Esophagus mucosa (tissue), 1 donor: ENCODE data around the gene AGPAT2. TPM values are rescaled to one million over a fixed set of nuclear protein-coding genes. Genes with fewer than 3 reads are reported as not detected.
"Not testable (repeated sequence)": the region's sequence is repeated elsewhere in the genome, so short reads cannot be mapped to it uniquely, and the experiment has no call there.

Experiments used
- ATAC-seq: fragments of 200-7000 bp; cut with Tn5 transposase; one replicate; pipeline ENCODE4 v1.9.1; 2020
- total RNA-seq: library from RNA; stranded (reverse); gene quantifications from one replicate; pipeline ENCODE4 v1.2.4, GENCODE V29; 2023
- donor health status: DM: yes; HTN: yes; CAD: no.

Gene AGPAT2
- total RNA-seq, 1 donor from 2014 or later: 91.7 TPM

- ATAC-seq: no peak
These were observed 33.1 kb upstream of the AGPAT2 start for GRCh38 chr9:136720251-136720897.

- peak; percentile 3 for ATAC-seq
These were observed 32.1 kb upstream of the AGPAT2 start for GRCh38 chr9:136719195-136719880.

- no peak for ATAC-seq
These were observed 31.3 kb upstream of the AGPAT2 start for GRCh38 chr9:136718345-136719194.

GRCh38 chr9:136717399-136717798, 30.1 kb upstream of the AGPAT2 start:
- no peak for ATAC-seq

GRCh38 chr9:136714893-136715274, 27.6 kb upstream of the AGPAT2 start:
- no peak for ATAC-seq

GRCh38 chr9:136714096-136714892, 27.0 kb upstream of the AGPAT2 start:
- peak; percentile 21 for ATAC-seq

GRCh38 chr9:136713550-136713949, 26.3 kb upstream of the AGPAT2 start:
- no peak for ATAC-seq

DNA sequence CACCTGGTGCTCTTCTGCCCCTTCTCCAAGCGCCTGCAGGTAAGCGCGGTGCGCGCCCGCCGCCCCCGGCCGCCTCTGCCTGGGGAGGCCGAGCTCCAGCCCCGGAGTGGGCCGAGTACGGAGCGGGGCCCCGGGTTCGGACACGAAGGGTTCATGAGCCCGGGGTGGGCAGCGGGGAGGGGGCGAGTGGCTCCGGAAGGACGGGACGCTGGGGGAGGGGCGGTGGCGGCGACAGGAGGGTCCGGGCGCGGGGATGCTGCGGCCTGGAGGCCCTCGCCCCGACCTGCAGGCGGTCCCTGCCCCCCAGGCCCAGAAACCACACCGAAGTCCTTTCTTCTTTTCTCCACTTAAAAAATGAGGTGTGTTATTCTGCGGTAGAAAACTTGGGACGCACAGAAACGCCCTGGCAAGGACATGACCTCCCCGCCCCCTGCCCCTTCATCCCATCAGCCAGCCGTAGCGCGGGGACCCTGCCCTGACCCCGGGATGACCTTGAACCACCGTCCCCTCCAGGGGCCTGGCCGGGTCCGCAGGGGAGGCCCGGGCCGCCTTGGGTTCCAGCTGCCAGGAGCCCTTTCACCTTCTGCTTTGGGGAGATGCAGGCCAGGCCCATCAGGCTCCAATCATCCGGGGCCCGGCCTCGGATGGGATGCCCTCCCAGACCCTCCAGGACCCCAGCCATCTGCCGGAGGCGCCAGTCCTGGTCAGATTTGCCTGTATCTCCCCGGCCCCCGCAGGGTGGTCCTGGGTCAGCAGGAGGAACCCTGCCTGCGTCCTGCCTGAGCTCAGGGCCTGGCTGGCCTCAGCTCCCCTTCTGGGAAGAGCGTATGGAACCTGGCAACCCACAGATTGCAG, 25.7 kb upstream of the AGPAT2 start:
- no peak for ATAC-seq

- ATAC-seq: peak; percentile 13
These were observed 24.8 kb upstream of the AGPAT2 start, which contains the start of gene DIPK1B for GRCh38 chr9:136711751-136712689. DIPK1B (plus strand) TSS chr9:136712572; CDS start chr9:136712666, 94 bp downstream.

DNA sequence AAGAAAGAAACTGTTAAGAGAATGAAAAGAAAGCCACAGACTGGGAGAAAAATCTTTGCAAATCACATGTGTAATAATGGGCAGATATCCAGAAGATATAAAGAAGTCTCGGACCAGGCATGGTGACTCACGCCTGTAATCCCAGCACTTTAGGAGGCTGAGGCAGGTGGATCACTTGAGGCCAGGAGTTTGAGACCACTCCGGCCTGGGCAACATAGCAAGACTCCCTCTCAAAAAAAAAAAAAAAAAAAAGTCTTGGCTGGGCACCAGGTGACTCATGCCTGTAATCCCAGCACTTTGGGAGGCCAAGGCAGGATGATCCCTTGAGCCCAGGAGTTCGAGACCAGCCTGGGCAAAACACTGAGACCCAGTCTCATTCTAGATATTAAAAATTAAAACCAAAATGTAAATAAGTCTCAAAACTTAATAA, 24.0 kb upstream of the AGPAT2 start:
- ATAC-seq: not testable (repeated sequence)

DNA sequence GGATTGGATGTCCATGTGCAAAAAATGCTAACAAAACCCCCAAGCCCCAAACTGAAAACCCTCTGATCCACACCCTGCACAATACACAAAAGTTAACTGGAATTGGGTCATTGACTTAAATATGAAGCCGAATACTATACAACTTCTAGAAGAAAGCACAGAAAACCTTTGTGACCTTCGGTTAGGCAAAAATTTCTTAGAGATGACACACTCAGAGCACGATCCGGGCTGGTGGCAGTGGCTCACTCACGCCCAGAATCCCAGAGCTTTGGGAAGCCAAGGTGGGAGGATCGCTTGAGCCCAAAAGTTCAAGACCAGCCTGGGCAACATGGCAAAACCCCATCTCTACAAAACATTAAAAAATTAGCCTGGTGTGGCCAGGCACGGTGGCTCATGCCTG, 23.3 kb upstream of the AGPAT2 start:
- no peak for ATAC-seq

- ATAC-seq: no peak
These were observed 22.3 kb upstream of the AGPAT2 start for GRCh38 chr9:136709454-136710109.

GRCh38 chr9:136707849-136708517, 20.7 kb upstream of the AGPAT2 start:
- ATAC-seq: no peak

DNA sequence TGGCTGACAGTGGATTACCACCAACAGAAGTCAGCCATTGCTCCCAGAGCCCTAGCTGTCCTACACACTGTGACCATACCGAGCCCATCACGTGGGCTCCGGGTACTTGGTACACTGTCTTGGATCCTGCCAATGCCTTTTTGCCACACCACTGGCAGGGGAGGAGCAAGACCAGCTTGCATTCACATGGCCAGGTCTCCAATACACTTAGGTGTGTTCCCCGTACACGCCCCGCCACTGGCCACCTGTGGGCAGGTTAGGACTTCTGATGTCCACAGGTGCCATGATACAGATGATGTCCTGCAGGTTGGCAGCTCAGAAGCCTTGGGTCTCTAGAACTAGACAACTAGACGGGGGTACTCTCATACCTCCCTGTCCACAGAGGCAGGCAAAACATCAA, 19.8 kb upstream of the AGPAT2 start:
- ATAC-seq: no peak

GRCh38 chr9:136705564-136705963, 18.3 kb upstream of the AGPAT2 start:
- ATAC-seq: no peak

DNA sequence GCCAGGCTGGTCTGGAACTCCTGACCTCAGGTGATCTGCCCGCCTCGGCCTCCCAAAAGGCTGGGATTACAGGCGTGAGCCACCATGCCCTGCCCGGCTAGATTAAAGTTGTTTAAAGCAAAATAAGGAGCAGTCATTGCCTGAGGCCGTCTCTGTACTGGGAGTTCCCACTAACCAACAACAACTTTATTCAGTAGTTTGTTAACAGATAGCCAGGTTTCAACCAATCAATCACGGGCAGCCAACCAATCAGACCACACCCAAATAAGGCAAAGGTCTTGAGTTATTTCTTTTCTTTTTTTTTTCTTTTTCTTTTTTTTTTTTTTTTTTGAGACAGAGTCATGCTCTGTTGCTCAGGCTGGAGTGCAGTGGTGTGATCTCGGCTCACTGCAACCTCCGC, 17.5 kb upstream of the AGPAT2 start:
- not testable (repeated sequence) for ATAC-seq

DNA sequence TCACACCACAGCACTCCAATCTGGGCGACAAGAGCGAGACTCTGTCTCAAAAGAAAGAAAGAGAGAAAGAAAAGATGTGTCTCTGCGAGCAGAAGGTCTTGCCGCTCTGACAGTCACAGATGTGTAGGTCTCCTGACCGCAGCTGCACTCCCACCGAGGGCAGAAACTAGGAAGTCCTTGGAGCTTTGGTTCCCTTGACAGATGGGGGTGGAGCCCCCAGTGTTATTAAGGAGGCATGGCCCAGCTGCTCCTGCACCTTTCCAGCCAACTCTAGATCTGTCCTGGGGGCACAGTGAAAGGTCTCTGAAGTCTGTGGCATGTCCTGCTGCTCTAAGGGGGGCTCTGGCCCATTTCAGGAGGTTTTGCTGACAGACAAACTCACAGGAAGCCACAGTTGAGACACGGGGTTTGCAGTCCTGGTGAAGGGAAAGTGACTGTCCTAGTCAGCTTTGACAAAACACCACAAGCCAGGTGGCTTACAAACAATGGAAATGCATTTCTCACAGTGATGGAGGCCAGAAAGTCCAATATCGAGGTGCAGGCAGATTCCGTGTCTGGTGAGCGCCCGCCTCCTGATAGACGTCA, 16.1 kb upstream of the AGPAT2 start:
- ATAC-seq: no peak

GRCh38 chr9:136701668-136702053, 14.4 kb upstream of the AGPAT2 start:
- ATAC-seq: peak; percentile 6
